AG04450 (cell line): ENCODE measurements around the gene SLC39A11. TPM values are rescaled to one million over a fixed set of nuclear protein-coding genes. Genes with fewer than 3 reads are reported as not detected.
A peak's percentile ranks its signal among the peaks of the same experiment; 100 is the strongest.

Experiments used
- CTCF ChIA-PET: fragments of 300-600, 350-600 bp; formaldehyde crosslinking; extraction: SDS; loops from one replicate; lab custom pipeline; 2022; ENCODE audit warnings: antibody characterized with exemption, inconsistent platforms; lab: Charles Lee
- POLR2A ChIA-PET: fragments of 350-600 bp; formaldehyde crosslinking; extraction: SDS; loops from one replicate; lab custom pipeline; 2021; ENCODE audit warnings: antibody characterized with exemption, inconsistent platforms; lab: Yijun Ruan, JAX
- DNase-seq: peaks from one replicate; pipeline ENCODE4 v3.0.0-alpha.2; 2011; ENCODE audit warnings: low read depth, low spot score
- H3K27ac ChIP-seq: one replicate; pipeline ENCODE4 v1.5.1; 2012; ENCODE audit warnings: low read depth, low read length, control low read depth
- H3K27me3 ChIP-seq: one replicate; pipeline ENCODE4 v1.6.0; 2012; ENCODE audit warnings: low read length; ENCODE audit not compliant: control insufficient read depth, insufficient read depth
- H3K4me3 ChIP-seq: 2 replicates; pipeline ENCODE4 v1.5.1; 2011; ENCODE audit warnings: mild to moderate bottlenecking, low read depth, low read length, control low read depth
- H3K9me3 ChIP-seq: 2 replicates; pipeline ENCODE4 v1.5.1; 2012; ENCODE audit warnings: low read length; ENCODE audit not compliant: control insufficient read depth, insufficient read depth
- CTCF ChIP-seq: IDR thresholded peaks from 2 replicates; pipeline ENCODE4 v1.5.1; 2011; ENCODE audit warnings: low read depth, low read length, control low read depth, inconsistent platforms
- polyA plus RNA-seq: library from polyadenylated mRNA; depleted of rRNA; stranded (reverse); fragments of >200 nt; gene quantifications from 2 replicates; pipeline ENCODE4 v1.2.3, GENCODE V29; 2011

The SLC39A11 gene
- polyA plus RNA-seq, 1 experiment: 18.0 TPM

GRCh38 chr17:72806011-72806410 lies 286.5 kb downstream of the SLC39A11 start:
- ChIA-PET POLR2A (no interaction called here), CTCF (interaction anchor here (0.6 to 0.8 kb wide), 2 partner anchors 78 to 85 kb away, joined by 3 to 6 read pairs; no protein-coding TSS in a partner anchor)
- Histone ChIP-seq H3K27me3 (no peaks in the 10 kb centered on the region), H3K9me3 (peaks cover under 1% of the 10 kb centered on the region; the same call in 1 of the 2 replicates), H3K4me3 (no peak overlapping the region), H3K27ac (no peak overlapping the region)
- no peak for DNase-seq
- no peak for TF ChIP-seq CTCF

- no peak for TF ChIP-seq CTCF
- CTCF ChIA-PET: interaction anchor here (0.8 kb wide), 1 partner anchor 77 kb away, joined by 6 read pairs; no protein-coding TSS in a partner anchor
These were observed 287.4 kb downstream of the SLC39A11 start for GRCh38 chr17:72804949-72805707.

GRCh38 chr17:72802726-72803125 lies 289.8 kb downstream of the SLC39A11 start:
- TF ChIP-seq CTCF: no peak
- POLR2A ChIA-PET: no interaction called here
- DNase-seq: no peak
- CTCF ChIA-PET: no interaction called here
- H3K27me3 ChIP-seq: no peaks in the 10 kb centered on the region
- H3K9me3 ChIP-seq: peaks cover 13% of the 10 kb centered on the region
- no peak overlapping the region for H3K27ac ChIP-seq
- H3K4me3 ChIP-seq: no peak overlapping the region

More at GRCh38 chr17:72804949-72805707, 287.4 kb downstream of the SLC39A11 start:
- Histone ChIP-seq H3K27ac (peak overlapping the region; percentile 0), H3K27me3 (no peaks in the 10 kb centered on the region), H3K9me3 (peaks cover 5% of the 10 kb centered on the region), H3K4me3 (no peak overlapping the region)
- POLR2A ChIA-PET: no interaction called here
- no peak for DNase-seq

- Histone ChIP-seq H3K27ac (no peak overlapping the region), H3K9me3 (peaks cover 28% of the 10 kb centered on the region), H3K27me3 (no peaks in the 10 kb centered on the region), H3K4me3 (no peak overlapping the region)
- ChIA-PET POLR2A (no interaction called here), CTCF (no interaction called here)
- no peak for TF ChIP-seq CTCF
- DNase-seq: no peak
These were observed 295.3 kb downstream of the SLC39A11 start for GRCh38 chr17:72797142-72797541.

- no peak overlapping the region for H3K4me3 ChIP-seq
- ChIA-PET POLR2A (no interaction called here), CTCF (interaction anchor here (0.5 kb wide), 1 partner anchor 188 kb away, joined by 3 read pairs; no protein-coding TSS in a partner anchor)
- DNase-seq: no peak
- TF ChIP-seq CTCF: no peak
- no peaks in the 10 kb centered on the region for H3K27me3 ChIP-seq
- peaks cover 35% of the 10 kb centered on the region for H3K9me3 ChIP-seq
- H3K27ac ChIP-seq: no peak overlapping the region
These were observed 296.5 kb downstream of the SLC39A11 start for GRCh38 chr17:72795941-72796340.
